WTC11 (cell line): ENCODE measurements around the gene VSIG10L2. TPM values are rescaled to one million over a fixed set of nuclear protein-coding genes. Genes with fewer than 3 reads are reported as not detected.

ENCODE experiments used
- ATAC-seq: fragments of 200-7000 bp; cut with Tn5 transposase; 2 replicates; pipeline ENCODE4 v1.10.0; 2021; ENCODE audit warnings: mild to moderate bottlenecking, moderate library complexity
- CTCF ChIA-PET: fragments of 300-600 bp; sonication (Branson Sonifier 250); formaldehyde crosslinking; loops from one replicate; lab custom pipeline; 2021; ENCODE audit warnings: antibody characterized with exemption; lab: Charles Lee
- POLR2A ChIA-PET: fragments of 350-600 bp; sonication (Branson Sonifier 250); formaldehyde crosslinking; loops from one replicate; lab custom pipeline; 2021; ENCODE audit warnings: antibody characterized with exemption; lab: Charles Lee
- DNase-seq: peaks from one replicate; pipeline ENCODE4 v3.0.0; 2021; ENCODE audit warnings: low spot score
- H3K27ac Mint-ChIP-seq: 2 replicates; pipeline ENCODE4 v1.8.0; 2021; ENCODE audit warnings: mixed read lengths
- H3K27me3 Mint-ChIP-seq: 2 replicates; pipeline ENCODE4 v1.8.0; 2021; ENCODE audit warnings: low read depth, mild to moderate bottlenecking, moderate library complexity, mixed read lengths
- H3K36me3 Mint-ChIP-seq: 2 replicates; pipeline ENCODE4 v1.8.0; 2021; ENCODE audit warnings: mixed read lengths
- H3K4me1 Mint-ChIP-seq: 2 replicates; pipeline ENCODE4 v1.8.0; 2022; ENCODE audit warnings: mixed read lengths
- H3K4me3 Mint-ChIP-seq: 2 replicates; pipeline ENCODE4 v1.8.0; 2021; ENCODE audit warnings: mild to moderate bottlenecking, moderate library complexity, mixed read lengths
- H3K9me3 Mint-ChIP-seq: 2 replicates; pipeline ENCODE4 v1.8.0; 2021; ENCODE audit warnings: mixed read lengths
- CBFB ChIP-seq: sonication (generic); formaldehyde crosslinking; IDR thresholded peaks from 2 replicates; pipeline ENCODE4 v1.8.1; 2022; ENCODE audit warnings: mild to moderate bottlenecking, low read depth, missing genetic modification reagents
- CREM ChIP-seq: sonication (generic); formaldehyde crosslinking; IDR thresholded peaks from 2 replicates; pipeline ENCODE4 v1.8.1; 2022; ENCODE audit warnings: mild to moderate bottlenecking, missing genetic modification reagents, moderate library complexity
- GTF2I ChIP-seq: fragments of 250-450 bp; sonication (Bioruptor Pico); conservative IDR thresholded peaks from 2 replicates; pipeline ENCODE4 v1.4.0; 2021; ENCODE audit warnings: mild to moderate bottlenecking
- MYBL2 ChIP-seq: sonication (generic); formaldehyde crosslinking; IDR thresholded peaks from 2 replicates; pipeline ENCODE4 v1.8.1; 2023; ENCODE audit warnings: mild to moderate bottlenecking, moderate library complexity, missing genetic modification reagents
- NFE2L1 ChIP-seq: sonication (generic); formaldehyde crosslinking; IDR thresholded peaks from 2 replicates; pipeline ENCODE4 v1.8.1; 2023; ENCODE audit warnings: missing genetic modification reagents
- NR1H2 ChIP-seq: sonication (generic); formaldehyde crosslinking; IDR thresholded peaks from 2 replicates; pipeline ENCODE4 v1.9.0; 2021; ENCODE audit warnings: mild to moderate bottlenecking, moderate library complexity, missing genetic modification reagents
- NR2C2 ChIP-seq: sonication (generic); formaldehyde crosslinking; IDR thresholded peaks from 2 replicates; pipeline ENCODE4 v1.8.0; 2022; ENCODE audit warnings: mild to moderate bottlenecking, missing genetic modification reagents
- RELA ChIP-seq: sonication (generic); formaldehyde crosslinking; IDR thresholded peaks from 2 replicates; pipeline ENCODE4 v1.8.1; 2022; ENCODE audit warnings: missing genetic modification reagents, mild to moderate bottlenecking, borderline replicate concordance
- TEAD4 ChIP-seq: sonication (generic); formaldehyde crosslinking; IDR thresholded peaks from 2 replicates; pipeline ENCODE4 v1.8.0; 2022; ENCODE audit warnings: mild to moderate bottlenecking, missing genetic modification reagents
- ZBTB21 ChIP-seq: sonication (generic); formaldehyde crosslinking; IDR thresholded peaks from 2 replicates; pipeline ENCODE4 v1.8.1; 2023; ENCODE audit warnings: mild to moderate bottlenecking, missing genetic modification reagents, borderline replicate concordance
- ZNF121 ChIP-seq: sonication (generic); formaldehyde crosslinking; IDR thresholded peaks from 2 replicates; pipeline ENCODE4 v1.8.0; 2023; ENCODE audit warnings: missing genetic modification reagents
- ZNF138 ChIP-seq: sonication (generic); formaldehyde crosslinking; conservative IDR thresholded peaks from 2 replicates; pipeline ENCODE4 v1.8.1; 2022; ENCODE audit warnings: mild to moderate bottlenecking, moderate library complexity, missing genetic modification reagents
- total RNA-seq: library from RNA; stranded (reverse); gene quantifications from 3 replicates; pipeline ENCODE4 v1.2.3, GENCODE V29; 2021
- TF ChIP-seq, protein P1 (sequence below): sonication (generic); formaldehyde crosslinking; IDR thresholded peaks from 2 replicates; pipeline ENCODE4 v1.8.1; 2023; ENCODE audit warnings: mild to moderate bottlenecking, missing genetic modification reagents
- TF ChIP-seq, protein P2 (sequence below): sonication (generic); formaldehyde crosslinking; conservative IDR thresholded peaks from 2 replicates; pipeline ENCODE4 v1.8.1; 2023; ENCODE audit warnings: mild to moderate bottlenecking, low read depth, missing genetic modification reagents, moderate library complexity
- TF ChIP-seq, protein P3 (sequence below): sonication (generic); formaldehyde crosslinking; IDR thresholded peaks from 2 replicates; pipeline ENCODE4 v1.8.1; 2022; ENCODE audit warnings: low read depth, mild to moderate bottlenecking, moderate library complexity, missing genetic modification reagents, borderline replicate concordance
- TF ChIP-seq, protein P4 (sequence below): sonication (generic); formaldehyde crosslinking; IDR thresholded peaks from 2 replicates; pipeline ENCODE4 v1.8.0; 2022; ENCODE audit warnings: mild to moderate bottlenecking, missing genetic modification reagents
- TF ChIP-seq, protein P5 (sequence below): sonication (generic); formaldehyde crosslinking; IDR thresholded peaks from 2 replicates; pipeline ENCODE4 v1.8.1; 2023; ENCODE audit warnings: mild to moderate bottlenecking, missing genetic modification reagents
- TF ChIP-seq, protein P6 (sequence below): sonication (generic); formaldehyde crosslinking; IDR thresholded peaks from 2 replicates; pipeline ENCODE4 v1.8.1; 2022; ENCODE audit warnings: missing genetic modification reagents, borderline replicate concordance

Gene VSIG10L2
- total RNA-seq, 1 experiment from 2014 or later, result not detected

DNA sequence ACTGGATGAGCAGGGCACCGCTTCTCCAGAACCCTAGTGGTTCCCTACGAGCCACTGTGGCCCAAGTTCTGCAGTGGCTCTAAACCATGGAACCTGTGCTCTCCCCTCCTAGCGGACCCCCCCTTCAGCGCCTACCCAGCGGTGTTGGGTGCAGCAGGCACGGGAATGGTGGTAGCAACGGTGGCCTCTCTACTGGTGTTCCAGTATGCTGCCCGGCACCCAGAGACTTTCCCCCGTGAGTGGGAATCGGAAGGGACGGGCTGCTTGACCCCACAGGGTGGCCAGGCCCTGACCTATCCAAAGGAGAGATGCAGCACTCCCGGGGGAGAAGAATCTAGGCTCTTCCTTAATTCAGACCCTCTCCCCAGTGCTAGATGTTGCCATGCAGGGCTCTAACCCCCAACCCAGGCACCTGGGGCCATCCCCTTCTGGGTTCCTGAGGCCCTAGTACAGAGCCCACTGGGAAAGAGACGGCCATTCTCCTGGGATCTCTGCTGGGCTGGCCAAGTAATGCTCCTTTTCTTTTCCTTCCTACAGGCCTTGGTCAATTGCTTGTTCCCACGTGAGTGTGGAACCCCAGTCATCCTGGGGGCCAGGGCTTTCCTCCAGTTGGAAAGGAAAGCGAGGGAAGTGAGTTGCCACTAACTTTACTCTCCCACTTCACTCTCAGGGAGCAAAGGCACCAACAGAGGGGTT is 9.2 kb downstream of the VSIG10L2 start (continued):
- TF ChIP-seq, protein P1, sequence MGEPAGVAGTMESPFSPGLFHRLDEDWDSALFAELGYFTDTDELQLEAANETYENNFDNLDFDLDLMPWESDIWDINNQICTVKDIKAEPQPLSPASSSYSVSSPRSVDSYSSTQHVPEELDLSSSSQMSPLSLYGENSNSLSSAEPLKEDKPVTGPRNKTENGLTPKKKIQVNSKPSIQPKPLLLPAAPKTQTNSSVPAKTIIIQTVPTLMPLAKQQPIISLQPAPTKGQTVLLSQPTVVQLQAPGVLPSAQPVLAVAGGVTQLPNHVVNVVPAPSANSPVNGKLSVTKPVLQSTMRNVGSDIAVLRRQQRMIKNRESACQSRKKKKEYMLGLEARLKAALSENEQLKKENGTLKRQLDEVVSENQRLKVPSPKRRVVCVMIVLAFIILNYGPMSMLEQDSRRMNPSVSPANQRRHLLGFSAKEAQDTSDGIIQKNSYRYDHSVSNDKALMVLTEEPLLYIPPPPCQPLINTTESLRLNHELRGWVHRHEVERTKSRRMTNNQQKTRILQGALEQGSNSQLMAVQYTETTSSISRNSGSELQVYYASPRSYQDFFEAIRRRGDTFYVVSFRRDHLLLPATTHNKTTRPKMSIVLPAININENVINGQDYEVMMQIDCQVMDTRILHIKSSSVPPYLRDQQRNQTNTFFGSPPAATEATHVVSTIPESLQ (CRISPR knock-in tag), result no peak
- TF ChIP-seq RELA (CRISPR knock-in tag), result no peak
- no peak for TF ChIP-seq CREM (CRISPR knock-in tag)
- TF ChIP-seq ZNF138 (CRISPR knock-in tag), result no peak
- TF ChIP-seq, protein P2, sequence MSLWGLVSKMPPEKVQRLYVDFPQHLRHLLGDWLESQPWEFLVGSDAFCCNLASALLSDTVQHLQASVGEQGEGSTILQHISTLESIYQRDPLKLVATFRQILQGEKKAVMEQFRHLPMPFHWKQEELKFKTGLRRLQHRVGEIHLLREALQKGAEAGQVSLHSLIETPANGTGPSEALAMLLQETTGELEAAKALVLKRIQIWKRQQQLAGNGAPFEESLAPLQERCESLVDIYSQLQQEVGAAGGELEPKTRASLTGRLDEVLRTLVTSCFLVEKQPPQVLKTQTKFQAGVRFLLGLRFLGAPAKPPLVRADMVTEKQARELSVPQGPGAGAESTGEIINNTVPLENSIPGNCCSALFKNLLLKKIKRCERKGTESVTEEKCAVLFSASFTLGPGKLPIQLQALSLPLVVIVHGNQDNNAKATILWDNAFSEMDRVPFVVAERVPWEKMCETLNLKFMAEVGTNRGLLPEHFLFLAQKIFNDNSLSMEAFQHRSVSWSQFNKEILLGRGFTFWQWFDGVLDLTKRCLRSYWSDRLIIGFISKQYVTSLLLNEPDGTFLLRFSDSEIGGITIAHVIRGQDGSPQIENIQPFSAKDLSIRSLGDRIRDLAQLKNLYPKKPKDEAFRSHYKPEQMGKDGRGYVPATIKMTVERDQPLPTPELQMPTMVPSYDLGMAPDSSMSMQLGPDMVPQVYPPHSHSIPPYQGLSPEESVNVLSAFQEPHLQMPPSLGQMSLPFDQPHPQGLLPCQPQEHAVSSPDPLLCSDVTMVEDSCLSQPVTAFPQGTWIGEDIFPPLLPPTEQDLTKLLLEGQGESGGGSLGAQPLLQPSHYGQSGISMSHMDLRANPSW (CRISPR knock-in tag), result no peak
- TF ChIP-seq, protein P3, sequence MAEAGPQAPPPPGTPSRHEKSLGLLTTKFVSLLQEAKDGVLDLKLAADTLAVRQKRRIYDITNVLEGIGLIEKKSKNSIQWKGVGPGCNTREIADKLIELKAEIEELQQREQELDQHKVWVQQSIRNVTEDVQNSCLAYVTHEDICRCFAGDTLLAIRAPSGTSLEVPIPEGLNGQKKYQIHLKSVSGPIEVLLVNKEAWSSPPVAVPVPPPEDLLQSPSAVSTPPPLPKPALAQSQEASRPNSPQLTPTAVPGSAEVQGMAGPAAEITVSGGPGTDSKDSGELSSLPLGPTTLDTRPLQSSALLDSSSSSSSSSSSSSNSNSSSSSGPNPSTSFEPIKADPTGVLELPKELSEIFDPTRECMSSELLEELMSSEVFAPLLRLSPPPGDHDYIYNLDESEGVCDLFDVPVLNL, result no peak
- TF ChIP-seq CBFB (CRISPR knock-in tag), result no peak
- no peak for TF ChIP-seq GTF2I
- TF ChIP-seq, protein P4, sequence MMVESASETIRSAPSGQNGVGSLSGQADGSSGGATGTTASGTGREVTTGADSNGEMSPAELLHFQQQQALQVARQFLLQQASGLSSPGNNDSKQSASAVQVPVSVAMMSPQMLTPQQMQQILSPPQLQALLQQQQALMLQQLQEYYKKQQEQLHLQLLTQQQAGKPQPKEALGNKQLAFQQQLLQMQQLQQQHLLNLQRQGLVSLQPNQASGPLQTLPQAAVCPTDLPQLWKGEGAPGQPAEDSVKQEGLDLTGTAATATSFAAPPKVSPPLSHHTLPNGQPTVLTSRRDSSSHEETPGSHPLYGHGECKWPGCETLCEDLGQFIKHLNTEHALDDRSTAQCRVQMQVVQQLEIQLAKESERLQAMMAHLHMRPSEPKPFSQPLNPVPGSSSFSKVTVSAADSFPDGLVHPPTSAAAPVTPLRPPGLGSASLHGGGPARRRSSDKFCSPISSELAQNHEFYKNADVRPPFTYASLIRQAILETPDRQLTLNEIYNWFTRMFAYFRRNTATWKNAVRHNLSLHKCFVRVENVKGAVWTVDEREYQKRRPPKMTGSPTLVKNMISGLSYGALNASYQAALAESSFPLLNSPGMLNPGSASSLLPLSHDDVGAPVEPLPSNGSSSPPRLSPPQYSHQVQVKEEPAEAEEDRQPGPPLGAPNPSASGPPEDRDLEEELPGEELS (CRISPR knock-in tag), result no peak
- TF ChIP-seq, protein P5, sequence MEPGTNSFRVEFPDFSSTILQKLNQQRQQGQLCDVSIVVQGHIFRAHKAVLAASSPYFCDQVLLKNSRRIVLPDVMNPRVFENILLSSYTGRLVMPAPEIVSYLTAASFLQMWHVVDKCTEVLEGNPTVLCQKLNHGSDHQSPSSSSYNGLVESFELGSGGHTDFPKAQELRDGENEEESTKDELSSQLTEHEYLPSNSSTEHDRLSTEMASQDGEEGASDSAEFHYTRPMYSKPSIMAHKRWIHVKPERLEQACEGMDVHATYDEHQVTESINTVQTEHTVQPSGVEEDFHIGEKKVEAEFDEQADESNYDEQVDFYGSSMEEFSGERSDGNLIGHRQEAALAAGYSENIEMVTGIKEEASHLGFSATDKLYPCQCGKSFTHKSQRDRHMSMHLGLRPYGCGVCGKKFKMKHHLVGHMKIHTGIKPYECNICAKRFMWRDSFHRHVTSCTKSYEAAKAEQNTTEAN, result no peak
- no peak for TF ChIP-seq ZNF121 (CRISPR knock-in tag)

DNA sequence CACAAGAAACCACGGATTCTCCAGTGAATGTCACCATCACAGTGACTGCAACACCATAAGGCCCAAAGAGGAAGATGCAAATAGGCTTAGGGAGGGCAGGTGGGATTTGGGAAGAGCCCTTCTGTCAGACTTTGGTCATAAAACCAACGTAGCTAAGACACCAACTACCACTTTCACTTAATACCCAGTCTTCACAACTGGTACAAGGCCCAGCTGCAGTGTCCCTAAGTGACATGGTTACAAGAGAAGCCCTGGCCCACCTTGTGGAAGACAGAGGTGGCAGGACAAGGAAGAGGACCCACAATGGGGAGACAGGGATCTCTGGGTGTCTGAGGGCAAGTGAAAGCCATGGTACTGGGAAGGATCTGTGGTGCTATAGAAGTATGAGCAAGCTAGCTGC is 10.0 kb downstream of the VSIG10L2 start:
- Mint-ChIP-seq H3K27me3 (no peaks in the 10 kb centered on the region), H3K4me3 (no peak overlapping the region), H3K36me3 (peaks cover 5% of the 10 kb centered on the region), H3K9me3 (no peaks in the 10 kb centered on the region), H3K4me1 (peaks cover 13% of the 10 kb centered on the region), H3K27ac (no peak overlapping the region)
- POLR2A ChIA-PET, result no interaction called here
- no peak for ATAC-seq
- no peak for DNase-seq
- TF ChIP-seq, protein P6, sequence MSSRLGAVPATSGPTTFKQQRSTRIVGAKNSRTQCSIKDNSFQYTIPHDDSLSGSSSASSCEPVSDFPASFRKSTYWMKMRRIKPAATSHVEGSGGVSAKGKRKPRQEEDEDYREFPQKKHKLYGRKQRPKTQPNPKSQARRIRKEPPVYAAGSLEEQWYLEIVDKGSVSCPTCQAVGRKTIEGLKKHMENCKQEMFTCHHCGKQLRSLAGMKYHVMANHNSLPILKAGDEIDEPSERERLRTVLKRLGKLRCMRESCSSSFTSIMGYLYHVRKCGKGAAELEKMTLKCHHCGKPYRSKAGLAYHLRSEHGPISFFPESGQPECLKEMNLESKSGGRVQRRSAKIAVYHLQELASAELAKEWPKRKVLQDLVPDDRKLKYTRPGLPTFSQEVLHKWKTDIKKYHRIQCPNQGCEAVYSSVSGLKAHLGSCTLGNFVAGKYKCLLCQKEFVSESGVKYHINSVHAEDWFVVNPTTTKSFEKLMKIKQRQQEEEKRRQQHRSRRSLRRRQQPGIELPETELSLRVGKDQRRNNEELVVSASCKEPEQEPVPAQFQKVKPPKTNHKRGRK (CRISPR knock-in tag), result no peak
- TF ChIP-seq, protein P3, result no peak
- TF ChIP-seq CREM (CRISPR knock-in tag) (no peak), MYBL2 (CRISPR knock-in tag) (no peak), NFE2L1 (CRISPR knock-in tag) (no peak), ZBTB21 (no peak), TEAD4 (CRISPR knock-in tag) (no peak), NR1H2 (CRISPR knock-in tag) (no peak), NR2C2 (CRISPR knock-in tag) (no peak)
- CTCF ChIA-PET, result interaction anchor here (0.8 to 1.3 kb wide), 2 partner anchors 12 to 17 kb away, joined by 3 to 9 read pairs; no protein-coding TSS in a partner anchor
